HG02840 (cell line): ENCODE measurements around the gene MACROH2A1.
A peak's percentile ranks its signal among the peaks of the same experiment; 100 is the strongest.

Source experiments
- ATAC-seq: cut with Tn5 transposase; IDR thresholded peaks from one replicate; pipeline ENCODE4 v1.9.1; 2021; ENCODE audit warnings: mild to moderate bottlenecking, moderate library complexity, moderate number of reproducible peaks; ENCODE audit not compliant: unreplicated experiment, low FRiP score

The MACROH2A1 gene

DNA sequence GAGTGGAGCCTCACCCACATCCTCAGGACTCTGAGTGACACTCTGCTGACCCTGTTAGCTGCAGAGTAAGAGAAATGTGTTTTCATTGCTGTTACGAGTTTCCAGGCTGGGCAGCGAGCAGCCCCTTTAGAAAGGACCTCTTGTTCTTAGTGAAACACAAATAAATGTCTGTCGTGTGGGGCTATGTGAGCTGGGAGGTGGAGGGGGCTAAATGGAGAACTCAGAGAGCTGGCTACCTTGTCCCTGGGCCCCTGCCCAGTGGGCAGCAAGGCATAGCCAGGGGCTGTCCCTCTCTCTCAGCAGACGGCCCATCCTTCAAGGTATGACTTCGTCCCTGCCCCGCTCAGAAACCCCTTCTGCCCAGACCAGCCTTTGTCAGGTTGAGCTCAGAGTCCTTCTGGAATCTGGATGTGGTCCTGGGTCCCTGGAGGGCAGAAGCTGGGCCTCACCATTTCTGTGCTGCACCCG, 38.0 kb upstream of the MACROH2A1 start:
- no peak for ATAC-seq

GRCh38 chr5:135435467-135436330, 36.7 kb upstream of the MACROH2A1 start:
- ATAC-seq, result no peak

DNA sequence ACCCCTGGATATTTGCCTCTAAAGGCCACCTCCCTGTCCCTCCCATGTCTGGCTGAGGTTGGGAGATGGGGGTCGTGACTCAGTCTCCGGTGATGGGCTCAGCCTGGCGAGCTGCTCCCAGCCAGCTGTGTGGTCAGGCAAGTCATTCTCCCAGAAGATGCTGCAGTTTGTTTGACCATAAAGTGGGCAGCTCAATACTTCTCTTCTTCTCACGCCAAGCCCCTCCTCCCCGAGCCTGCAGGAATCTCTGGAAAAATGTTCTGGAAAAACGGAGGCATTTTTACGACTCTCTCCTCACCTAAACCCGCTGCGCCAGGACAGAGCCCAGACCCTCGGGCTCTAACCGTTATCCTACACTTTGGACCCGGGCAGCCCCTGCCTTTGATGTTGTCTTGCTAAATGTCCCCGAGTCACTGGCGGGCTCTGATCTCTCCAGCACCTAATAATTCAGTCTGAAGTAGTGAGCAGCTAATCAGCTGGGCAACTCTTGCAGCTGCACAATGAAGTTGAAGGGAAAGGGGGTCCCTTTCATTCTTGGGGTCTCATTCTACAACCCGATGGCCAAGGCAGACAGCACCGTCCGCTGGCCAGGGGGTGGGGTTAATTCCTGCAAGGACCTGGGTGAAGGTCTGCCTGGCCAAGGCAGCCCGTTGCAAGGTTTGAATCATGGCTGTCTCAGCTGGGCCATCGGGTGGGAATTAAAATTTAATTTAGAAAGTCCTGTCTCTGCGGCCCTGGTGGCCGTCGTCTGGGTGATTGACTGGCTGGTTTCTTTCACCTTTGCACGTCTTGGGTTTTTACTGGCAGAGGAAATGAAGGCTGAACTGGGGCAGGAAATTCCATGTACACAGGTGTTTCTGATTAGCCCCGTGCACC, 35.8 kb upstream of the MACROH2A1 start:
- ATAC-seq, result no peak

DNA sequence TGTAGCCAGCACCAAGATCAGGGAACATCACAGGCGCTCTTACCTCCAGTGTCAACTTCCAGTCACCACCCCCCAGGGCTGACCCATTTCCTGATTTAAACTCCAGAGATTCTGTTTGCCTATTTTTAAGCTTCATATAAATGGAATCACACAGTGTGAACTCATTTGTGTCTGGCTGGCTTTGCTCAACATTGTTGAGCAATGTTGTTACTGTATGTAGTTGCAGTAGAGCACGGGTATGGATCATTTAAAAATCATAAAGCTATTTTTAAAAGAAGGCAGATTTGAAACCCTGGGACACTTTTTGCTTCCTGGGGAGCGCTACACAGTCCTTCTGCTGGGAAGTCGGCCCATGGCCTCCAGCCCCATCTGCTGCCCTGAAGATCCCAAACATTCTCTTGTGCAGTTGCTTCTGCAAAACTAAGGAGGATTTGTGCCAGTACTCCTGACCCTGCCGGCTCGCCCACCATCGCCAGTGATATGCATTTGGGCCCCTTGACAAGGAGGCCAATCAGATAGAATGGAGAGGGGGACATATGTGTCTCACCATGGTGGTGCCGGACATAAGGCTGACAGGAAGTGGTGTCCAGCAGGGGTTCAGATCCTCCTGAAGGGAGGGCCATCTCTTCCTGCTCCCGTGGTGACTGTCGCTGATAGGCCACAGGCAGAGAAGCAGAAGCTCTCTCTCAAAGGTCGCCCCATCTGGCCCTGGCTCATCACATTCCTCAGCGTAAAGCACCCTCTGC, 34.8 kb upstream of the MACROH2A1 start:
- ATAC-seq, result no peak

- no peak for ATAC-seq
These were observed 33.1 kb upstream of the MACROH2A1 start for GRCh38 chr5:135432113-135432512.

GRCh38 chr5:135430135-135430437, 31.1 kb upstream of the MACROH2A1 start:
- no peak for ATAC-seq

DNA sequence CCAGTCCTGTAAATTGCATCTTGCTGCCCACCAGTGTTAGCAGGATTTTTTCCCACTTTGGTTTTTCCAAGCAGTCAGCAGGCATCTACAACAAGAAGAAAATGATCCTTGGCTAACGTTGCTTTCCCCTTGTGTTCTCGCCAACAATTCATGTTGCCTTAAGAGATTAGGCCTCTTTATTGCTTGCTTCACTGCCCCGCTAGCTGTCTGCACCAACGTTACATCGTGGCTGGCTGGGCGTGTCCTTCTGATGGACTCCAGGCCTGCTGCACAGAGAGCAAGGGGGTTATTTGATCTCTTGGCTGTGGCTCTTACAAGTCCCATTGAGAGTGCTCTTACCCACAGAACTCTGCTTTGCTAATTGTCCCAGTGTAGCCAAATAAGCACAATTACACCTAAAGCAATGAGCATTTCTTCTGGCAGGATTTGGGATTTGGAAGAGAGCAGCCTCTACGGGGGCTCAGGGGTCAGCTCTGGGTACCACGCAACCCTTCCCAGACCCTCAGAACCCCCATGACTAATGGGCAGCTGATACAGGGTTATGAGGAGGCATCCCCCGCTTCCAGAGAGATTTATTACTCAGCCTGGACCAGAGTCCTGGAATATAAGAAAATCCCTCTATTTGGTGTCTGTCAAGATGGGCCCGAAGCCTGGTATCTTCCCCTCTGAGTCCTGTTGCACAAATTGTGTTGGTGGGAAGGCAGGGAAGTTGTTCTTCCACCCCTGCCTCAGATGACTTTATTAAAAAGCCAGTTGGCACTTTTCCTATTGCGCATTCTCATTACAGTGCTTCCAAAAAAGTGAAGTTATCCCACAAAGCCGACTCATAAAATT, 30.5 kb upstream of the MACROH2A1 start:
- no peak for ATAC-seq

DNA sequence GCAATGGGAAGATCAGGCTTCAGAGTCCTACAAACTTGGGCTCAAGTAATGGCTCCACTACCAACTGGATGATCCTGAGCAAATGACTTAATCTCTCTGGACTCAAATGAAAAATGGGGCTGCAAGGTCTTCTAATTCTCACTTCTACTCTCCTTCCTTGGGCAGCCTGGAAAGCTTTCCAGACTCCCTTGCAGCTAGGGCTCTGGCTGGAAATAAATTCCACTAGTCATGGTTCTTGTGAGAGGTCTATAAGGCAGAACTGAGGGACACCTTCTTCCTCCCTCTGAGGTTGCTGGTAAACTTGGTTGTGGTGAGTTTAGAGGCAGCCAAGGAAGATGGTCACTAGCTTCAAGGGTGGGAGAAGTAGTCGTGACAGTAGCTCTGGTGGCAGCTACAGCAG, 29.6 kb upstream of the MACROH2A1 start:
- ATAC-seq, result no peak

DNA sequence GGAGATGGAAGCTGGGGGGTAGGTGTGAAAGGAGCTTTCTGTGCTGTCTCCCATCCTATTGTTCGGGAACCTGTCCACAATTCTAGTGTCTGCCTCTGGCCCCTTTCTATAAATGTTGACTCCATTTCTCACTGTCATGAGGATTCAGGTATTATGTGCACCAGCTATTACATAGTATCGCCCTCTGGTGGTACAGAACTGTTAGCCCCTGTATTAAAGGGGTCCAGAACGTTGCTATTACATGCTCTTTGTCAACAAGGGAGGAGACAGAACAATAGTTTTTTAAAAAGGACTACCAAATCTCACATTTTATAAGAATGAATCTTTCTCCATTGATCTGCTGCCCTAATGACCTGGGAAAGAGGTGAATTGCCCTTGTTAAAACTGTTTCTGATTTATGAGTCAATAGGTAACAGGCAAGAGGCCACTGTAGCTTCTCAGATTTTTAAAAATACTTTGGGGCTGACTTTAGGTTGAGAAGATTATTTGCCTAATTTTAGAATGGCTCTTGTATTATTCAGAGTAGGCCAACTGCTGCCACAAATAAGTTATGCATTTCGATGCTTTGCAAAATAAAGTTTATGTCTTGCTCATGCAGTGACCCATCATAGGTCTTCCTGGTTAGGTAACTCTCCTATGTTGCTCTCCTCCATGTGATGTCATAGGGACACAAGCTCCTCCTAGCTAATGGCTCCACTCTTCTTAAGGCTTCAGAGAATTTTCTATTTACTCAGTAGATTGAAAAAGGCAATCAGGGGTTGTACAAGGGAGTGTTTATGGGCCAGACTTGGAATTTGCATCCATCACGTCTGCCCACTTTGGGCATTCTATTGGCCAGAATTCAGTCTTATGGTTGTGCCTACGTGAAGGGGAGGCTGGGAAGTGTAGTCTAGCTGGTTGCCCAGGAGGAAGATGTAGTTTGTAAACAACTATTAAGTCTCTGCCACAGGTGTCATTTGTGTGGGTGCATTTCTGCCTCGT, 27.4 kb upstream of the MACROH2A1 start:
- ATAC-seq, result peak; percentile 74

DNA sequence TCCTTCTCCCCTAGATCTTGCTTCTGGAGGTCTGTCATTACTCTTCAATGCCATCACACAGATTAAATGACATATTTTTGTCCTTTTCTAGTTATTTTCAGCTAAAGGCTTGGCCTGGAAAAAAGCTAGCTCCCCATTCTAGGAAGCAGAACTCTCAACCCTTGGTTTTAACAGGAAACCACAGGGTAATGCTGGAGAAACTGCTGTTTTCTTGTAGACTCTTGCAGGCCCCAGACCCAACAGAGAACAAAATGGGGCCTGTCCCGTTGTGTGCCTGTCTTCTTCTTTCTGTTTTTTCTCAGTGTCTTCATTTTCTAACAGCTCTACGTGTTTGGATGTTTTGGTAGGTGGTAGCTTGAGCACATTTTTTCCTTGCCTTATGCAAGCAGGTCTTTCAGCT, 26.6 kb upstream of the MACROH2A1 start:
- ATAC-seq, result no peak

DNA sequence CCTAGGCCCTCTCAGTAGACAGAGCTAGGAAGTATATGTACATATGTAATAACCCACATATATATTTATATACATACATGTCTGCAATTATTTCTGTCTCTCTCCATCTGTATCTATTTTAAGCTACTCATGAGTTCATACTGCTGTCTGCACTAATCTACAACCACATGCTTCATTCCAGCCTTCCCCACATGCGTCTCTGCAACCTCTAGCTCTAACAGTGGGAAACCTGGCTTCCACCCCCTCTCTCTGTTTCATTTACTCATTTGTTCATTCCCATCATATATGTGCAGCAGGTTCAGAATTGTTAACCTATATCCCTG, 24.8 kb upstream of the MACROH2A1 start:
- no peak for ATAC-seq

GRCh38 chr5:135423146-135423845, 24.3 kb upstream of the MACROH2A1 start:
- no peak for ATAC-seq

DNA sequence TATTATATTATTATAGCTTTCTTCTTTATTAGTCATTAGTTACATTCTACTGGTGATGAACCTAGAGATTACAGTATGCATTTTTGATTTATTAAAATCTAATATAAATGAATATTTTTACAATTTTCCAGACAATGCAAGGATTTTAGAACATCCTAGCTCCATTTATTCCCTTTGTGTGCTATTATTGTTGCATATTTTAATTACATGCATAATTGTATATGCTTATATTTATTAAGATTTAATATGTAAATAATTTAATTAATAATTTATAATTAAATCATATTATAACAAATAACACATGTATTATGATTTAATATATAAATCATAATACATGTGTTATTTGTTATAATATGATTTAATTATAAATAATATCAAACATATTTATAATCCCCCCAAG, 23.4 kb upstream of the MACROH2A1 start:
- no peak for ATAC-seq

DNA sequence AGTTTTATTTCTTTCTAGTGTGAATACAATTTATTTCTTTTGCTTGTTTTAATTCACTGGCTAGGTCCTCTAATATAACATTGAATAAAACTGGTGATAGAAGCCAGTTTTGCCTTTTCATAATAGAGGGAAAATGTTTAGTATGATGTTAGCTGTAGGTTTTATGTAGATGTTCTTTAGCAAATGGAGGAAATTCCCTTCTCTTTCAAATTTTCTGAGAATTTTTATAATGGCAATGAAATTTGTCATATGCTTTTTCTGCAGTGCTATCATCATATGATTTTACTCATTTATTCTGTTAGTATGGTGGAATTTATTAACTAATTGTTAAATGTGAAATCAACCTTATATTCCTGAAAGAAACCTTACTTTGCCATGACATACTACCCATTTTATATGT, 18.1 kb upstream of the MACROH2A1 start:
- no peak for ATAC-seq

DNA sequence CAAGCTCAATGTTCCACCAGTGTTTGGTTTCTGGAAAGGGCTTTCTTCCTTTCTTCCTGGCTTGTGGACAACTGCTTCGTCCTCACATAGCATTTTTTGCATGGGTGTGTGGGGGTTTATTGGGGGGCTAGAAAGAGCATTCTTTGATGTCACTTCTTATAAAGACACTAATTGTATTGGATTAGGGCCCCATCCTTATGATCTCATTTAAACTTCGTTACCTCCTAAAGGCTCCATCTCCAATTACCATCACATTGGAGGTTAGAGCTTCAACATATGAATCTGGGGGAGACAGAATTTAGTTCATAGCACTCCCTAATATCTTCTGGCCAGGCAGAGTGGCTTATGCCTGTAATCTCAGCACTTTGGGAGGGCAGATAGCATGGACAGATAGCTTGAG, 6.1 kb upstream of the MACROH2A1 start:
- no peak for ATAC-seq

DNA sequence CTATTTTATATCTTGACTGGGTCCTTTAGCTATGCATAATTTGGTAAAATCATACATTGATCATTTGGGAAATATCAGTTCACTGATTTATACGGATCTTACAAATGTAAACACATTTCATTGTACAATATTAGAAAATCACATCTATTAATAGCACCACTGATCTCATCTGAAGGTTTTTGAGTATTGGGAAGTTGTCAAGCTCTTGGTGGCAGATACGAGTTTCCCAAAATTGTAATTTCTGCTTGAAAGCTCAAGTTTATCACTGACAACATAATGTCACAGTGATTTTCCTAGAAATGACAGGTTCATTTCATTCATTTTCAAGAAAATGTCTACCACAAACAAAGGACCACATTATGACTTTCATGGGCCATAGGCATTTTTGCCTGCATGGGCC, 3.0 kb upstream of the MACROH2A1 start:
- ATAC-seq, result no peak

DNA sequence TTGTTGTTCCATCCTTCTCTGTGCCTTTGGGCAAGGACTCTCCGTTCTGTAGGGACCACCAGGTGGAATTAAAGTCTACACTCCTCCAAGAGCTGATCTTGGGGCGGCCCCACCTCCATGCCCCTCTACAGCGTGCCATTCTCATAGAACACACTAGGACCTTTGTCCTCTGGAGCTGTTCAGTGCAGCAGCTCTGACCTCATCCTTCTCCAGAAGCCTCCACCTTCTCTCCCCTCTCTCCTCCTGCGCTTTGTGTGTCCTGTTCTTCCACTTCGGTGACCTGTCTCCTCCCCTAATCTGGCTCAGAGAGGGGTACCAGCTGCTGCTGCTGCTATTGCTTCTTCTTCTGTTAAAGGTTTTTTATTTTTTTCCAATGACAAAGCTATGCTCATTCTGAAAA, 1.8 kb upstream of the MACROH2A1 start:
- no peak for ATAC-seq

- ATAC-seq, result no peak
These were observed 937 bp upstream of the MACROH2A1 start for GRCh38 chr5:135399794-135400542.
